Measurements from ENCODE around the gene RAB3C. TPM values are rescaled to one million over a fixed set of nuclear protein-coding genes. Genes with fewer than 3 reads are reported as not detected.

The RAB3C gene
- polyA plus RNA-seq, 1 experiment, result not detected

DNA sequence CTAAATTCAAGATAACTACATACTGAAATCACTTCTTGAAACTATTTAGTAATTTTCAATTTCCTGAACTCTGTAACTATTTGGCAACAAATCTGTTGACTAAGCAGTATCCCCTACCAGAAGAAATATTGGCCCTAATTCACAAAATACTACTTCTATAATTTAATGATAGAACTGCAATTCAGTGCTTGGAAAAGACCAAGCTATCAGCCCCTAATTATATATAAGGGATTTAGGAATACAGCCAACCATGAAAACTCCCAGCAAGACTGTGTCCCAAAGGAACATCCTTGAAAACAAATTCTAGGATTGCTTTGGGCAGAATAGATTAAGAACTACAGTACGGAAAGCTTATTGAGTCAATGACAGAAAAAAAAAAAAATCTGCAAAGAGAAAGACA is 169.2 kb downstream of the RAB3C start:
- CTCF ChIA-PET, result no interaction called here
- H3K36me3 ChIP-seq (ENCODE audit: control insufficient read depth, insufficient read depth, low read length), result no peaks in the 10 kb centered on the region
- DNase-seq (ENCODE audit: low read depth), result no peak
- no peak overlapping the region for H3K4me3 ChIP-seq (ENCODE audit: low read depth, low read length)
- TF ChIP-seq, protein P1, sequence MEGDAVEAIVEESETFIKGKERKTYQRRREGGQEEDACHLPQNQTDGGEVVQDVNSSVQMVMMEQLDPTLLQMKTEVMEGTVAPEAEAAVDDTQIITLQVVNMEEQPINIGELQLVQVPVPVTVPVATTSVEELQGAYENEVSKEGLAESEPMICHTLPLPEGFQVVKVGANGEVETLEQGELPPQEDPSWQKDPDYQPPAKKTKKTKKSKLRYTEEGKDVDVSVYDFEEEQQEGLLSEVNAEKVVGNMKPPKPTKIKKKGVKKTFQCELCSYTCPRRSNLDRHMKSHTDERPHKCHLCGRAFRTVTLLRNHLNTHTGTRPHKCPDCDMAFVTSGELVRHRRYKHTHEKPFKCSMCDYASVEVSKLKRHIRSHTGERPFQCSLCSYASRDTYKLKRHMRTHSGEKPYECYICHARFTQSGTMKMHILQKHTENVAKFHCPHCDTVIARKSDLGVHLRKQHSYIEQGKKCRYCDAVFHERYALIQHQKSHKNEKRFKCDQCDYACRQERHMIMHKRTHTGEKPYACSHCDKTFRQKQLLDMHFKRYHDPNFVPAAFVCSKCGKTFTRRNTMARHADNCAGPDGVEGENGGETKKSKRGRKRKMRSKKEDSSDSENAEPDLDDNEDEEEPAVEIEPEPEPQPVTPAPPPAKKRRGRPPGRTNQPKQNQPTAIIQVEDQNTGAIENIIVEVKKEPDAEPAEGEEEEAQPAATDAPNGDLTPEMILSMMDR (IDR thresholded peaks at IDR 0.05; ENCODE audit: insufficient read depth, low read depth, low read length), result no peak
- no peaks in the 10 kb centered on the region for H3K27me3 ChIP-seq (ENCODE audit: control insufficient read depth, insufficient read depth, low read length)
- POLR2A ChIA-PET, result no interaction called here

DNA sequence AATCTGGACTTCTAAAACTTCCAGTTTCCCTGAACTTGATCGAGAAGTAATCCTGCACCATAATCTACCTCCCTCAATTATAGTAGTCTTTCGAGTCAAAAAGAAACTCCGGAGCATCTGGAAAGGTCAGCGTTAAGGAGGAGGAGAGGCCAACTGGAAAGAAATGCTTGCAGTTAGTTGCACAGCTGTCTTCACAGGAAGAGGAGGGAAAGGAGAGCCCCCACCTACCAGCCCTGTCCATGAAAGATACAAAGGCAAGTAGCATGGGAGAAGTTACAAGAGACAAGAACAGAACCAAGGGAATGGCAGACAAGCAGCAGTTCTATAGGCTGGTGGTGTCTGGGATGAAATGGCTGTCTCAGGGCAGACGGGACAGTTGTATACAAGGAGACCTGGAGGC is 170.6 kb downstream of the RAB3C start:
- no peaks in the 10 kb centered on the region for H3K27me3 ChIP-seq (ENCODE audit: control insufficient read depth, insufficient read depth, low read length)
- H3K36me3 ChIP-seq (ENCODE audit: control insufficient read depth, insufficient read depth, low read length), result no peaks in the 10 kb centered on the region
- DNase-seq (ENCODE audit: low read depth), result no peak
- ChIA-PET POLR2A (no interaction called here), CTCF (interaction anchor here (0.7 kb wide), 1 partner anchor 31 kb away, joined by 4 read pairs; no protein-coding TSS in a partner anchor)
- H3K4me3 ChIP-seq (ENCODE audit: low read depth, low read length), result no peak overlapping the region
- TF ChIP-seq, protein P1 (IDR thresholded peaks at IDR 0.05; ENCODE audit: insufficient read depth, low read depth, low read length), result no peak

DNA sequence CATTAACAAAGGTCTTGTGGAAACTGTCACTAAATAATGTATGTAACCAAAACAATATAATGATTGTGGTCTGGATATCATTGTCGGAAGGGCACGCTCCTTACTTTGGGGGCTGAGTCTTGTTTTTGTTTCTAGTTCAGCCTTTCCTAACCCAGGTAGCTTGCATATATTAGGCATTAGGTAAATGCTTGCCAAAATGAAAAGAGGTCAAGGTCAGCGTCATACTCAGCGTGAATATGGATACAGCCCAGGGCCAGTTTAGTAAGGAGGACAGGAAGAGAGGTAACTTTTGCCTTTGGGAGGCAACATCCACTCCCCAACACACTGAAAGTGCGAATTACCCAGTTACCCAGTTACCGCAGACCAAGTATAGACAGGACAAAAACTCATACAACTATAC is 171.4 kb downstream of the RAB3C start:
- Histone ChIP-seq H3K4me3 (ENCODE audit: low read depth, low read length) (no peak overlapping the region), H3K27me3 (ENCODE audit: control insufficient read depth, insufficient read depth, low read length) (no peaks in the 10 kb centered on the region), H3K36me3 (ENCODE audit: control insufficient read depth, insufficient read depth, low read length) (no peaks in the 10 kb centered on the region)
- ChIA-PET POLR2A (no interaction called here), CTCF (no interaction called here)
- TF ChIP-seq, protein P1 (IDR thresholded peaks at IDR 0.05; ENCODE audit: insufficient read depth, low read depth, low read length), result no peak
- DNase-seq (ENCODE audit: low read depth), result no peak

DNA sequence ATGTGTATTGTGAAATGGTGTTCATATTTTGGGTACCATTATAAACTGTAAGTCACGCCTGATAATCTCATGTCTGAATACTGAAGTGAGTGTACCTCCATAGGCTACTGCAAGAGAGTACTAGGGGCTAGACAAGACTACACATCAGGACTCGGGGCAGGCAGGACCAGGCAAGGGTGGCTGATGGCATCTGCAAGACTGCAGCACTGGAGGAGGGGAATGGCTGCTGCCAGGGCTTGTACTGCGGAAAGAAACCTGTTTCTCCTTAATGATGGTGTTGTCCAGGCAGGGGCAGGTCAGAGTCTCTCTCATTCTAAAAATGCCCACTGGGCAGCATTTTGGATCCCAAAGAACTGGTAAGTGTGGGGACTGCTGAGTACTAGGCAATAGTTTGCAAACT is 172.5 kb downstream of the RAB3C start:
- no peaks in the 10 kb centered on the region for H3K27me3 ChIP-seq (ENCODE audit: control insufficient read depth, insufficient read depth, low read length)
- TF ChIP-seq, protein P1 (IDR thresholded peaks at IDR 0.05; ENCODE audit: insufficient read depth, low read depth, low read length), result no peak
- H3K4me3 ChIP-seq (ENCODE audit: low read depth, low read length), result no peak overlapping the region
- H3K36me3 ChIP-seq (ENCODE audit: control insufficient read depth, insufficient read depth, low read length), result no peaks in the 10 kb centered on the region
- POLR2A ChIA-PET, result no interaction called here
- no peak for DNase-seq (ENCODE audit: low read depth)
- CTCF ChIA-PET, result no interaction called here

DNA sequence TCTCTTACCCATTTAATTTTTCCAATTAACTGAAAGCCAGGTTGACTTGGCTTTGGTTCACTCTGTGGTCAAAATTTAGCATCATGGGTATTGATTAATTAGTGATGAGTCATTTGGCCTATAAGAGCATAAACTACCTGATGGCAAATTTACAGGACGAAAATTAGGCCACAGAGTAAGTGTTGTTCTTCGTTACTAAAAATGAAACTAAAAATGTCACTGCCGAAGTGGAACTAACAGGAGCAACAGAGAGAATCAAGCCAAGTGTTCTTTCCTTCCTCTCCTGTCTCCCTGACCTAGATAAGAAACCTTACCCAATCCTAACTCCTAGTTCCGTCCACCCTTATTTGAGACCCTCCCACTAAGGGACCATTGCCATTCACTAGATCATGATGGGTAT is 176.9 kb downstream of the RAB3C start:
- no peak overlapping the region for H3K4me3 ChIP-seq (ENCODE audit: low read depth, low read length)
- H3K36me3 ChIP-seq (ENCODE audit: control insufficient read depth, insufficient read depth, low read length), result no peaks in the 10 kb centered on the region
- TF ChIP-seq, protein P1 (IDR thresholded peaks at IDR 0.05; ENCODE audit: insufficient read depth, low read depth, low read length), result no peak
- H3K27me3 ChIP-seq (ENCODE audit: control insufficient read depth, insufficient read depth, low read length), result no peaks in the 10 kb centered on the region
- no peak for DNase-seq (ENCODE audit: low read depth)
- POLR2A ChIA-PET, result no interaction called here
- CTCF ChIA-PET, result no interaction called here
